H1 (cell line): Measurements from ENCODE around the gene TMPRSS4. TPM values are rescaled to one million over a fixed set of nuclear protein-coding genes. Genes with fewer than 3 reads are reported as not detected.

Source experiments
- JUND ChIP-seq: IDR thresholded peaks from 2 replicates; pipeline ENCODE4 v1.6.1; 2011; ENCODE audit warnings: mild to moderate bottlenecking, improper control_type of control experiment, low read length
- polyA plus RNA-seq, 7 experiments: library from polyadenylated mRNA; depleted of rRNA in 3 of 7; stranded (reverse) in 5 of 7; unstranded in 2 of 7; fragments of >200 nt in 5 of 7; fragments of 200-250 nt in 2 of 7; gene quantifications; 1 replicate in 5 of 7; 2 replicates in 1 of 7; 4 replicates in 1 of 7; pipeline versions ENCODE4 v1.2.1 to v1.2.3, GENCODE V29; 2011 to 2013; ENCODE audit warnings: missing spikeins in 2 of 7, mixed read lengths in 2 of 7
- total RNA-seq: library from RNA; stranded (reverse); fragmentation: NEBNext Ultra II Directional; extraction: Animal tissue kit (Norgen Biotek cat#: 25700); gene quantifications from 2 replicates; pipeline ENCODE4 v1.2.1, GENCODE V29; 2021

Gene TMPRSS4
- total and polyA plus RNA-seq, 2 of the 8 experiments (the other 6 are each of a cell fraction or from before 2014, with no cell fraction given): 0.11 to 0.58 TPM

GRCh38 chr11:118133816-118134215, 56.9 kb downstream of the TMPRSS4 start (continued):
- no peak for TF ChIP-seq JUND
- TF ChIP-seq, all 59 proteins: peak for 0
